ENCODE results near the gene ERC1.

The ERC1 gene

DNA sequence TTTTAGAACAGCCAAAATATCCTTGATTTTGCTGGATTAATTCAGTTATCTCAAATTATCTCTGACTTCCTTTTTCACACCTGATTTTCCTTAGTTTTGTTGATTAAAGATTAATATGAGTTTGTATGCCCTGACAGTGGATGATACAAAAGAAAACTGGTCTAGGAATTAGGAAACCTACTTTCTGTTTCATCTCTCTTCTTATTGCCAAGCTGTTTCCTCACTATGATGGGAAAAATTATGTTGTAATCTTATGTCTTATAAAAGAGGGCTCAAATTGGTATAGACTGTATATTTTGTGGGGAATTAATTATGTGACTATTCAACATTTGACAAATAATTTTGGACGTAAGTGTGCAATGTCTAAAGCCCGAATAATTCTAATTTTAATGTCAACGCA lies 331.8 kb downstream of the ERC1 start:
- TF ChIP-seq, protein P1, sequence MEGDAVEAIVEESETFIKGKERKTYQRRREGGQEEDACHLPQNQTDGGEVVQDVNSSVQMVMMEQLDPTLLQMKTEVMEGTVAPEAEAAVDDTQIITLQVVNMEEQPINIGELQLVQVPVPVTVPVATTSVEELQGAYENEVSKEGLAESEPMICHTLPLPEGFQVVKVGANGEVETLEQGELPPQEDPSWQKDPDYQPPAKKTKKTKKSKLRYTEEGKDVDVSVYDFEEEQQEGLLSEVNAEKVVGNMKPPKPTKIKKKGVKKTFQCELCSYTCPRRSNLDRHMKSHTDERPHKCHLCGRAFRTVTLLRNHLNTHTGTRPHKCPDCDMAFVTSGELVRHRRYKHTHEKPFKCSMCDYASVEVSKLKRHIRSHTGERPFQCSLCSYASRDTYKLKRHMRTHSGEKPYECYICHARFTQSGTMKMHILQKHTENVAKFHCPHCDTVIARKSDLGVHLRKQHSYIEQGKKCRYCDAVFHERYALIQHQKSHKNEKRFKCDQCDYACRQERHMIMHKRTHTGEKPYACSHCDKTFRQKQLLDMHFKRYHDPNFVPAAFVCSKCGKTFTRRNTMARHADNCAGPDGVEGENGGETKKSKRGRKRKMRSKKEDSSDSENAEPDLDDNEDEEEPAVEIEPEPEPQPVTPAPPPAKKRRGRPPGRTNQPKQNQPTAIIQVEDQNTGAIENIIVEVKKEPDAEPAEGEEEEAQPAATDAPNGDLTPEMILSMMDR (IDR thresholded peaks at IDR 0.05; ENCODE audit: low read depth, low read length), result no peak
- no peak overlapping the region for H3K4me3 ChIP-seq (ENCODE audit: low read depth, low read length)

DNA sequence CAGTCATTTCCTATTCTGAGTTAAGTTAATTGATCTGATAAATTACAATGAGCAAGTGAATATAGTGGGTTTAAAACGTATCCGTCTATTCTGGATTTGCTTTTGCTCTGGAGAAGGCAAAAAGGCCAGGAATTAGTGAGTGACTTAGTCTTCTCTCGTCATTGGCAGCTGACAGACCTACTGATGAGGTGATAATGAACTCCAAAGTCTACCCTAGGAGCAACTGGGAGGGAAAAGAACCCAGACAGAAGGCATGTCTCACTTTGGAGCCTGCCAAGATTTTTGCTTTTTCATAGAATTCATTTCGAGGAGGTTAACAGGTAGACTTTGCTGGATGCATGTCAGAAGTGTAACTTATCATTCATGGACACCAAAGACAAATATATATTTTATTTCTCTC lies 333.1 kb downstream of the ERC1 start:
- H3K4me3 ChIP-seq (ENCODE audit: low read depth, low read length), result no peak overlapping the region
- TF ChIP-seq, protein P1 (IDR thresholded peaks at IDR 0.05; ENCODE audit: low read depth, low read length), result no peak

GRCh38 chr12:1324910-1325309 lies 333.9 kb downstream of the ERC1 start:
- TF ChIP-seq, protein P1 (IDR thresholded peaks at IDR 0.05; ENCODE audit: low read depth, low read length), result no peak

DNA sequence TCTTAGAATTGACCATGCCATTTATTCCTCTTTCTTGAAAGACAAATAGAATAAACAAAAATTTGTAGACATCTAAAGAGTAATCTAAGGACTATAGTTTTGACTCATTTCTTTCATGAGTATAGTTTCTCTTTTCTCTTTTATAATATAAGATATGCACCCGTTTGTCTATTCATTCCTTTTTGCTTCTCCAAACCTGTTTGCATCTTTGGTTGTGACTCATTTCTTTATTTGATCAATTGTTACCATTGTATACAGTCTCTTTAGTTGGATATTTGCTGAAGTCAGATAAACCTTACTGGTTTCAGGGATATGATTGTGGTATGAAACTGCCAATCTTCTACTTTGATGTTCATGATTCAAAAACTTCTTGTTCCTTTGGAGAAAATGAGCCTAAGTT lies 334.6 kb downstream of the ERC1 start:
- H3K4me3 ChIP-seq (ENCODE audit: low read depth, low read length), result no peak overlapping the region
- TF ChIP-seq, protein P1 (IDR thresholded peaks at IDR 0.05; ENCODE audit: low read depth, low read length), result no peak

More at GRCh38 chr12:1324910-1325309, 333.9 kb downstream of the ERC1 start:
- H3K4me3 ChIP-seq (ENCODE audit: low read depth, low read length), result no peak overlapping the region

DNA sequence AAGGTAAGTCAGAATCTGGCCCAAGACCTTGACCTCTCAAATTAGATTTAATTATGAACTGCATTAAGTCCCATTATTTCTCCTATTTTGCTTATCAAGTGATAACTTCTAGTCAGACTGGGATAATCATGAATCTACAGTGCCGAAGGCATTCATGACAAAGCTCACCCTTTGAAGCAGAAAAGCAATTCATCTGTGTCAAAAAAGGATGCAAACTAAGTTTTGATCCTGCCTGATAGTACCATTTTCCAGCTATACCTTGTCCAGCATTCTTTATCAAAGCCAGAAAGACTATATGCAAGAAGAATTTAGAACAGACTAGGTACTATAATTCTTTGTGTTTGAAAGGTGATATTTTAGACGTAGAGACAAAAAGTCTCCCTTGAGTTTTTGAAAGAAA lies 335.2 kb downstream of the ERC1 start:
- H3K4me3 ChIP-seq (ENCODE audit: low read depth, low read length), result no peak overlapping the region
- TF ChIP-seq, protein P1 (IDR thresholded peaks at IDR 0.05; ENCODE audit: low read depth, low read length), result no peak

- no peak overlapping the region for H3K4me3 ChIP-seq (ENCODE audit: low read depth, low read length)
- TF ChIP-seq, protein P1 (IDR thresholded peaks at IDR 0.05; ENCODE audit: low read depth, low read length), result no peak
Measured at GRCh38 chr12:1328391-1328790, 337.4 kb downstream of the ERC1 start.

- no peak overlapping the region for H3K4me3 ChIP-seq (ENCODE audit: low read depth, low read length)
- TF ChIP-seq, protein P1 (IDR thresholded peaks at IDR 0.05; ENCODE audit: low read depth, low read length), result no peak
Measured at GRCh38 chr12:1329784-1330476, 338.9 kb downstream of the ERC1 start.
